Measurements from ENCODE around the gene KIF4B.

DNA sequence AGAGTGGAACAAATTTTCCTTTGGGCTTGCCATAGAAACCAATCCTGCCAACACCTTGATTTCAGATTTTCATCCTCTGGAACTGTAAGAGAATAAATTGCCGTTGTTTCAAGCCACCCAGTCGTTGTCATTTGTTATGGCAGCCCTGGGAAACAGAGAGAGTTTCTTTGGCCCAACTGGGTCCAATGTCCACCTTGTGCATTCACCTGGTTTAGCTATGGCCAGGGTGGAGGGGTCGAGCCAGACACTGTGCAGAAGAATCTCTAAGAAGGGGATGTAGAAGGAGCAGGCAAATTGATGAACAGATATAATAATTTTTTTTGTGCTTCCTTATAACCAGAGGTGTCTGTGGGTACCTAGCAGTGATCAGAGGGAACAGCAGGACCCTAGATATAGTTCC, 9.8 kb downstream of the KIF4B start:
- TF ChIP-seq CTCF (IDR thresholded peaks at IDR 0.05) (no peak), POLR2A (IDR thresholded peaks at IDR 0.05) (no peak)

All from tibial nerve (tissue), 3 donors.